ENCODE measurements around the gene NR1H2.
"Not testable (repeated sequence)": the region's sequence is repeated elsewhere in the genome, so short reads cannot be mapped to it uniquely, and the experiment has no call there.

Gene NR1H2

GRCh38 chr19:50387176-50387867 is 11.1 kb downstream of the NR1H2 start:
- TF ChIP-seq CTCF (IDR thresholded peaks at IDR 0.05), result no peak
- DNase-seq (ENCODE audit: low spot score), result no peak
- no peak overlapping the region for H3K27ac ChIP-seq

GRCh38 chr19:50387868-50388245 is 11.6 kb downstream of the NR1H2 start:
- Histone ChIP-seq H3K4me3 (no peak overlapping the region), H3K27ac (no peak overlapping the region)
- DNase-seq (ENCODE audit: low spot score), result no peak
- no peak for TF ChIP-seq CTCF (IDR thresholded peaks at IDR 0.05)

More at GRCh38 chr19:50387176-50387867, 11.1 kb downstream of the NR1H2 start:
- H3K4me3 ChIP-seq, result no peak overlapping the region

- DNase-seq (ENCODE audit: low spot score); H3K4me3 ChIP-seq; H3K27ac ChIP-seq: not testable (repeated sequence)
Measured at GRCh38 chr19:50390295-50390694, 14.0 kb downstream of the NR1H2 start.

- H3K27ac ChIP-seq; H3K4me3 ChIP-seq; DNase-seq (ENCODE audit: low spot score): not testable (repeated sequence)
Measured at GRCh38 chr19:50390952-50391351, 14.7 kb downstream of the NR1H2 start.

GRCh38 chr19:50392759-50393158 is 16.5 kb downstream of the NR1H2 start:
- Histone ChIP-seq H3K27ac (no peak overlapping the region), H3K4me3 (no peak overlapping the region)
- no peak for TF ChIP-seq CTCF (IDR thresholded peaks at IDR 0.05)
- DNase-seq (ENCODE audit: low spot score), result no peak

- TF ChIP-seq CTCF (IDR thresholded peaks at IDR 0.05), result no peak
- no peak for DNase-seq (ENCODE audit: low spot score)
Measured at GRCh38 chr19:50393589-50393988, 17.3 kb downstream of the NR1H2 start.

GRCh38 chr19:50394017-50394416 is 17.8 kb downstream of the NR1H2 start:
- Histone ChIP-seq H3K4me3 (no peak overlapping the region), H3K27ac (no peak overlapping the region)
- TF ChIP-seq CTCF (IDR thresholded peaks at IDR 0.05), result no peak
- no peak for DNase-seq (ENCODE audit: low spot score)

More at GRCh38 chr19:50393589-50393988, 17.3 kb downstream of the NR1H2 start:
- Histone ChIP-seq H3K27ac (no peak overlapping the region), H3K4me3 (no peak overlapping the region)

GRCh38 chr19:50398675-50399367 is 22.6 kb downstream of the NR1H2 start:
- H3K4me3 ChIP-seq, result no peak overlapping the region
- no peak for TF ChIP-seq CTCF (IDR thresholded peaks at IDR 0.05)
- no peak overlapping the region for H3K27ac ChIP-seq
- DNase-seq (ENCODE audit: low spot score), result no peak
